Body of pancreas (tissue), 4 donors: ENCODE results near the gene FAU.

Source experiments
- CTCF ChIP-seq, 7 experiments: fragments of 450-650 bp in 4 of 7; fragments of 200-600 bp in 3 of 7; sonication (generic) in 3 of 7; IDR thresholded peaks; one replicate each; pipeline ENCODE4 v1.5.1; 2016 to 2019; ENCODE audit warnings: antibody characterized with exemption in 7 of 7
- POLR2A ChIP-seq, 3 donors: fragments of 450-650 bp; IDR thresholded peaks; one replicate each; pipeline ENCODE4 v1.6.1; 2016; ENCODE audit warnings: antibody characterized with exemption in 3 of 3, mild to moderate bottlenecking in 2 of 3

- no peak for TF ChIP-seq CTCF (IDR thresholded peaks at IDR 0.05)
- peak in 1 of 3 donors; percentile 11 for TF ChIP-seq POLR2A (IDR thresholded peaks at IDR 0.05)
These were observed 4.8 kb upstream of the FAU start for GRCh38 chr11:65126624-65127274.
